ENCODE measurements around the gene KLHL34.

Gene KLHL34, protein sequence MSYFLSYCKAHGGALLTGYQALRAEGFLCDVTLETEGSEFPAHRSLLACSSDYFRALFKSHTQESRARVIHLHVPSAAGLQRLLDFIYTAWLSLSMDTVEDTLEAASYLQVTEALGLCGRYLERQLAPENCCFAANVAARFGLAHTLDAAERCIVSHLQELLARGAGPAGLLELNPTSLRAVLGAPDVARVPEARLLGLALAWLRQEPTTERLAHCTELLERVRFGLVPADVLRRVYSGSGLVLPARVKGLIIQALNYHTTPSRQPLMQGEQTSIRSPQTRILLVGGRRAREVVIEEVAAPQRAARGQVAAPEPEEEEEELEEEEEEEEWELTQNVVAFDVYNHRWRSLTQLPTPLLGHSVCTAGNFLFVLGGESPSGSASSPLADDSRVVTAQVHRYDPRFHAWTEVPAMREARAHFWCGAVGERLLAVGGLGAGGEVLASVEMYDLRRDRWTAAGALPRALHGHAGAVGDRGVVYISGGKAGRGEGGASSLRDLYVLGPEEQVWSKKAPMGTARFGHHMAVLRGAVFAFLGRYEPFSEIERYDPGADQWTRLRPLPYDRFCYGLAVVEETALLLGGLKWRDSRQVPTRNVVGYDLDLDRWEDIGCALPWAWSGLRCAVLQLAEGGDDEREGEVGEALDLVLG
- total RNA-seq = 0.91 to 2.1 reads per million in 2 experiments

DNA sequence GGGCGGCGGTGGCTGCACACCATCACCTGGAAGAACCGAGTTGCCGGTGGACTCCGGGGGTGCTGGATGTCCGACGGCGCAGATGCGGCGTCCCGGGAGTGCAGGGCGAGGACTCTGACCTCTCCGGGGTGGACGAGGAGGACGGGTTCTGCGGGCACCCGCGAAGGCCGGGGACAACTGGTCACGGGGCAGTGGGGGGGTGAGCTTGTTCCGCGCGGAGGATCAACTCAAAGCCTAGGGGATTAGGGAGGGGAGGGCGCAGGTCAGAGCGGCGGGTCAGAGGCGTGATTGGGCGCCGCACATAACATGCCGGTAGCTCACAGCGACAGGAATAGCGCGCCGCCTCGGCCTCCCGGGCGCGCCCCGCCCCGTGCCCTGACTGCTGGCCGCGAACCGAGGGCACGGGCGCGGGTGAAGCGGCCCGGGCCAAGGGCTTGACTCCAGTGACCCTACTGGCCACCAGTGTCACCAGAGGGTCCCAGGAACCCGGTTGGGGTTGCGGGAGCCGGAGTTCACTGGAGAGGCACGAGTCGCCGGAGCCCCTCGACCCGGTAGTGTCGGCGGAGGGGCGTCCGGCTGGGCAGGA lies at the start of gene KLHL34:
KLHL34 (minus strand) TSS at position 179 of the 586 bp plus-strand sequence. CDS start 542 bp downstream, outside the sequence.
- DNase-seq (ENCODE audit: low read depth) = no peak

DNA sequence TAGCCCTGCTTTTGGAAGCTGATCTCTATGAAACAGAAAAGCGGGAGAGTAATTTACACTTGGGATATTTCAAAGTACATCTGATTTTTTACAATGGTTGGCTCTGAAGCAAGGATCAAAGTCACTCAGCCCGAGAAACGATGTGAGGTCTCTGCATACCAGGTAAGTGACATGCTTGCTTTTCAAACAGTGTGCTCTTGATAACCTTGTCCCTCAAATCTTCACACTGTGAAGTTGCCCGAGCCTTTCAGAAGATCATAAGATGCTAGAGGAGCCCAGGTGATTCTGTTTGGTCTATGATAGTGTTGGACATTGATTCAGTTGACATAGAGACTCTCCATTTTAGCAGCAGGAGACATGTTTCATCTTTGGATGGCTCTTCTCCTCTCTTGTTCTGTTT lies 47.1 kb upstream of the KLHL34 start:
- no peak for DNase-seq (ENCODE audit: low read depth)

DNA sequence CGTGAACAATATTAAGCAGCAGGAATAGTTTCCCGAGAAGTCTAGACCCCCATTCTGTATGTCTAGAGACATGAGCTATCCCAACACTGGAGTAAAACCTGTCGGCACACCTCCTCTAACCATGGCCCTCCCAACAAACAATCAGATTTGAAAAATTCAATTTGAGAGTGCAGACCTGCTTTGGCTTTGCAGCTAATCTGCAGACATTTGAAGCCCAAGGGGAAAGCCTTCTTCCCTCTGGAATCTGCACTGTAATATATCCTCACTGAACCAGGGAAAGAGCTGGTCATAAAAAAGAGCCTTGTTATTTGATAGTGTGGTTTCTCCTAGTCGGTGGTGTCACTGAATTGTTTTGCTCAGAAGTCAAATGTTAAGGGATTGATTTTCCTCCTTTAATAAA lies 44.6 kb upstream of the KLHL34 start:
- no peak for DNase-seq (ENCODE audit: low read depth)

DNA sequence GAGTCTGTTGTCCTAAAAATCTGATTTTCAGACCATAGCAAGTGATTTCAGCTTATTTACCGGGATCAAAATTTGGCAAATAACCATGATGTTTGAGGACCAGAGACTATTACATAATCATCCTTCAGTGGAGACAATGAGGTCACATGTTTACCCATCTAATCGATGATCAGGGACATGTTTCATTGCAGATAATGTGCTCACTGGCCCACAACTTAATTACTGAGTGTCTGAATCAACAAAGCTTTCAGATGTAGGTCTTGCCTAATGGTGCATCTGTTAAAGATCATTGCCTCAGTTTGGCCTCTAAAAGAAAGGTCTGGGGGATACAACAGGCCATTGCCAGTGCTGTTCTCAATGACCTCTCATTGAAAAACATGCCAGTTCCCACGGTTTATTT lies 42.8 kb upstream of the KLHL34 start:
- DNase-seq (ENCODE audit: low read depth) = no peak

DNA sequence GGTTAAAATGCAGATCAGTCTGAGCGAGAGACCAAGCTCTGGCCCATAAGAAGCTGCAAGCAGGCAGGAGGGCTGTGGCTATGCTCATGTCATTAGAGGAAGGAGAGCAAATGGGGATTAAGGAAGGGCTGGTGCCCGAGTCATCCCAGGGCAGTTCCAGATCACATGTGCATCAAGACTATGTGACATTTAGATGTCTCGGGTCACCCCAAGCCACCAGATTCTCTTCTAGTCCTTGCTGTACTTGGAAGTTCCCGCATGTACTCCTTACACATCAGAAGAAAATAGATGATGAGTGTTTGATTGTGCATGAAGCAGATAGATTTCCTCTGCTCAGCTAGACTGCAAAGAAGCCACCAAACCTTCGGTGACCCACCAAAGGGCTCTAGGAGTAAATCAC lies 42.1 kb upstream of the KLHL34 start:
- DNase-seq (ENCODE audit: low read depth) = no peak

DNA sequence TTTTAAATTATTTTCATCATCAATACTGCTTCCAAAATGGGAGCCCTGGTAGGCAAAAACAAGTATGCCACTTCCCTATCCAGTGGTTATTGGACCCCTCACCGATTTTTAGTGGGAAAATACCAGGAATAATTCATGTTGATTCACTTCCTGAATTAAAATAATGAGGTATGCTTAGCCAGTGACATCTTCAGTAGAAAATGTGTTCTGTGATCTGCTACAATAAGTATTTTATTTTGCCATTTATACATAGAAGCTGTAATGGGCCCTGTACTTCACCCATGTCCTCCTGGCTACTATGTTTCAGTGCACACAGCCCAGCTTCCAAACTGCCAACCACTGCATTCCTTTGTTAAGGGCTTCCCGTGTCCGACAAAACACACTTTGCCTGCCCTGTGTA lies 41.0 kb upstream of the KLHL34 start:
- DNase-seq (ENCODE audit: low read depth) = no peak

DNA sequence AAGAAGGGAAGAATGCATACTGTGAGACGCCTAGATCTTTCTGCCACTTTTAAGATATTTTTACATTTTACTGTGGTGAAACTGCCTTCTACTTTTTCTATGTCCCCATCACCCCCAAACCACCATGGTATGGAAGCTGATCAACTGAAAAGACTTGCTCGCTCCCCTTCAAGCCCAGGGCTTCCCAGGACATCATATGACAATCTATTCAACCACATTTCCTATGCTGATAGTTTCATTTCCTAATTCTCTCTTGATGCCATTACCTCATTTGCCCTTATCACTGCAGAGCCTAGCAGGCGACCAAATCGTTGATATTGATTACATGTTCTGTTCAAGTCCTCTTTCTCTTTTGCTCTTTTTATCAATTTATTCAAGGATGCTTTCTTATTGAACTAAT lies 40.1 kb upstream of the KLHL34 start:
- DNase-seq (ENCODE audit: low read depth) = no peak

DNA sequence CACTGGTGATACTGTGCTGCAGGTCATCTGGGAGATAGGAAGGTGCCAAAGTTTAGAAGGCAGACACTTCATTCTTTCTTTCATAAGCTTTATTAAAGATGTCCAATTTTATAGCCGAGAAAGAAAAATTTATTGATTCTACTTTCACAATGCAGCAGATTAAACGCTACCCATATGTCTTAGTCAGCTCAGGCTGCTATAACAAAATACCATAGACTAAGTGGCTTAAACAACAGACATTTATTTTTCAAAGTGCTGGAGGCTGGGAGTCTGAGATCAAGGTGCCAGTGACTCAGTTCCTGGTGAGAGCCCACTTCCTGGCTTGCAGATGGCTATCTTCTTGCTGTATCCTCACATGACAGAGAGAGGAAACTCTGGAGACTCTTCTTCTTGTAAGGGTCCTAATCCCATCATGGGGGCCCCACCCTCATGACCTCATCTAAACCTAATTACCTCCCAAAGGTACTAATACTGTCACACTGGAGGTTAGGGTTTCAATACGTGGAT lies 33.4 kb upstream of the KLHL34 start:
- DNase-seq (ENCODE audit: low read depth) = no peak

DNA sequence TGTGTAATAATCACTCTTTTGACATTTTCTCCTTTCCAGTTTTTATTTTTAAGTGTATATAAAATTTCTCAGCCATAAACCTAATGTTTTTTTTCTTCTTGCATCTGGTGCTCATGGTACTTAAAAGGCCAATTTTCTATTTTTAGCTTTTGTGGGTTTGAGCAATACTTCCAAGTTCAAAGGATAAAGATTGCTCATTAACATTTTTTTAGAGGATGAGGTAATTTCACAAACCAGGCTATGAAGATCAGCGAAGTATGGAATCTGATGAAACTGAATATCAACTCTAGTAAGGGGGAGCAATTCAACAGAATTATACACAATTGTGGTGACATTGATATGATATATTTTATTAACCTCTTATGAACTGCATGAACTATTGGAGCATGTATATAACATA lies 25.8 kb upstream of the KLHL34 start:
- no peak for DNase-seq (ENCODE audit: low read depth)

DNA sequence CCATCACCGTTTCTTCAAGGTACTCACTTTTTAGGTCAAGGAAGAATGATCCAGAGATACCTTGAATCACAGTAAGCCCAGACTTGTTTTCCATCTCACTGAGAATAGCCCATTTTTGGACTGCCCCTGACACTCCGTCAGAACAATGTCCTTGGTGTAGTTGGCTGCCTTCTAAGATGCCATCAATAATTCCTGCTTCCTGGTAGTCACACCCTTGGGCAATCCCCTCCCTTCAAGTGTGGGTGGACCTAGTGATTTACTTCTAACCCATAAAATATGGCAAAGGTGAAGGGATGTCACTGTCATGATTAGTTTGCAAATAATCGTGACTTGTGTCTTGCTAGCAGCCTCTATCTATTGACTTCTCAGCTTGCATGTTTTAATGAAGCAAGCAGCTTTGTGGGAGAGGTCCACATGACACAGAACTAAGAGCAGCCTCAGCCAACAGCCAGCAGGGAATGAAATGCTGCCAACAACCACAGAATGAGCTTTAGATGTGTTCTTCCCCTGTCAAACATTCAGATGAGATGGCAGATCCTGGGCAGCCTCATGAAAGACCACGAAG lies 20.0 kb upstream of the KLHL34 start:
- no peak for DNase-seq (ENCODE audit: low read depth)

DNA sequence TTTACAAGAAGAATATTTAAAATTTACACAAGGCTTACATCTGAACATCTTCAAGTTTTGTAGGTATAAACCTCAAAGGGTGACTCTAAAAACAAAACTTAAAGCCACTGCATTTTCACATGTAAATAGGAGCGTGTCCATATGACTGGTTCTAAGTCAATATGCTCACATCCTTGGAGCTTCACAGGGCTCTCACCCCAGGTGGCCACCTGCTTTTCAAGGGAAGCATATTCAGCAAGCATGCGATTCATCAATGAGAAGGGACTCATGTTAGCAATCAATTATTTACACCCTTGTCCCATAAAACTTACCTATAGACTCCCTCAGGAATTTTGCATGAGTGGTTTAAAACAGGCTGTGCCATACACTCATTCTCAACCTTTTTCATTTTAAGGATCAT lies 17.8 kb upstream of the KLHL34 start:
- DNase-seq (ENCODE audit: low read depth) = no peak

DNA sequence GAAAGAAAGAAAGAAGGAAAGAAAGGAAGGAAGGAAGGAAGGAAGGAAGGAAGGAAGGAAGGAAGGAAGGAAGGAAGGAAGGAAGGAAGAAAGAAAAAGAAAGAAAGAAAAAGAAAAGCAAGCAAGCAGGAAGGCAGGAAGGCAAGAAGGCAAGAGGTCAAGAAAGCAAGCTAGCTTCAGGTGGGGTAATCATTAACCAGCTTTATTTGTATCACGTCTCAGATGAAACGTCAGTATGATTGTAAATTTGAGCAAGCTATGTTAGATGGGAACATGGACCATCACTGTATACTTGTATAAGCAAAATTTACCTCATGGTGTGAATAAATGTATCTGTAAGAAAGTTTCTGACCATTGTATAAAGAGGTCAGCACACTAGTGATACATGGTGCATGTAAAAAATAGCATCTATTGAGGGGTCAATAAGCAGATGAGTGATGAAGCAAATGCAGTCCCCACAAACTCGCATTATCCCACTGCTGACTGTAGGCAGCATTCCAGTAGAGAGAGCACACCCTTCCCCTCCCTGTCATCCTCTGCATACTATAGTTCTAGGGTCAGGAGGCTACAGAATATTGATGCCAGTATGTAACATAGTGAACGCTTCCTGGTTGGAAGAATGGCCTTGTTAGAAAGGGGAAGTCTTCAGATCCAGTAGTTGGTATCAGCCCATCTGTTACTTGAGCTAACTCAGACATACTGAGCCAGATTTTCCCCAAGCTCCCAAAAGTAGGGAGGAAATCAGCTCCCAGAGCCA lies 16.5 kb upstream of the KLHL34 start:
- no peak for DNase-seq (ENCODE audit: low read depth)

DNA sequence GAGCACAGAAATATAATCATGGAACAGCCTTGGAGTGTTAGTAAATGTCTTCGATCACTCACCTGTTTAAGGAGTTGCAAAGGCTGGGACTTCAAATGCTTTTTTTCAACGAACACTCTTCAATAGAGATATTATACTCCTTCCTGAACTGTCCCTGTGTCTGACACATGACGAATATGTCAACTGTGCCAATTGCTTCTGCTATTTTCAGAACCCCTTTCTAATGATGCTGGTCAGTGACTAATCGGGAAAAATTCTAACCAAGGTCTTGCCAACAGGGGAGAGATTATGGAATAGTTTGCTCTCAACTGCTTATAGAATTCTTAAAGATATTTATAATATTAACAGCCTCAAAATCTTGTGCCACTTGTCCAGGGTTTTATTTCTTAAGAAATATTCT lies 8.5 kb upstream of the KLHL34 start:
- no peak for DNase-seq (ENCODE audit: low read depth)

DNA sequence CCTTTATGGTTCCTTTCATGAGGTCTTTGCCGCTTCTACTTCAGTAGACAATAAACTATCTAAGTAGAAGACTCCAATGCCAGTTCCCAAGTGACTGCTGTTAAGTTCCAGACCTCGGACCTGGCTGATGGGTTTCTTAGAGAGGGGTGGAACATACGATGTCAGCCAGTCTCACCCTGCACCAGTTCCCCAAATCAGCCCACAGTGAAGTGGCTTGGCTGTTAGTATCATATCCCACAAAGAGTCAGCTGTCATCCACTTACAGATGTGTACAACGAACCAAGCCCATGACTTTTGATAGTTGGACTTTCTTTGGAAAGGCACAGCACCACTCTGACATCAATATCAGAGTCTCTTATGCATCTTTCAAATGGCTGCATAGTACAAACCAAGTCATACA lies 8.1 kb upstream of the KLHL34 start:
- no peak for DNase-seq (ENCODE audit: low read depth)

DNA sequence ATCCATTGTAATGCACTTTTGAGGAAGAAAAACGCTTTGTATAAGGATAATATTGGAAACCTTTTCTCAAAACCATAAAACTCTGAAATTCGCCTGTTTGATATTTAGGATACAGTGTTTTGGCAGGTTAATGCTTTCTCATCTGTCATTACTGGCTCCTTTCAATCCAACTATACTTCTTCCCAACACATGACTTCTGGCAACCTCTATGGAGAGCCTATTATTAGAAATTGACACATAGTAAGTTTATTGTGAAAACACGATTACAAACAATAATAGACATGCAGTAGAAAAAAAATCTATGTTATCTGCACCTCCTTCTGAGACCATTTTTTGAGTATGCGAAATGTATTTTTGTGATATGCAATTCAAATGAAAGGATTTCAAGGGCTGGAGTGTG lies 4.6 kb upstream of the KLHL34 start:
- DNase-seq (ENCODE audit: low read depth) = no peak

DNA sequence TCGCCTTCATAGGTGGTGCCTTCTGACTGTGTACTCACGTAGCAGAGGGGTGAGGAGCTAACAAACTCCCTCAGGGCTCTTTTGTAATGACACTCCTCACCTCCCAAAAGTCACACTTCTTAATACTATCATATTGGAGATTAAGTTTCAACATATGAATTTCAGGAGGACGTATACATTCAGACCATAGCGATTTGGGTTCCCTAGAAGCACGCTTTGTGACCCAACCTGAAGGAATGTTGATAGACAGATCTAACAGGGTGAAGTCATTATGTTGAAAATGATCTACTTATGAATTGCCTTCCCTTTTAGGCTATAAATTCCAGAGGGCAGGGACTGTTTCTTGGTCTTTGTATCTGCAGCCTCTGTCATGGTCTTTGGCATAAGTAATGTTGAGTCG lies 3.2 kb upstream of the KLHL34 start:
- no peak for DNase-seq (ENCODE audit: low read depth)

DNA sequence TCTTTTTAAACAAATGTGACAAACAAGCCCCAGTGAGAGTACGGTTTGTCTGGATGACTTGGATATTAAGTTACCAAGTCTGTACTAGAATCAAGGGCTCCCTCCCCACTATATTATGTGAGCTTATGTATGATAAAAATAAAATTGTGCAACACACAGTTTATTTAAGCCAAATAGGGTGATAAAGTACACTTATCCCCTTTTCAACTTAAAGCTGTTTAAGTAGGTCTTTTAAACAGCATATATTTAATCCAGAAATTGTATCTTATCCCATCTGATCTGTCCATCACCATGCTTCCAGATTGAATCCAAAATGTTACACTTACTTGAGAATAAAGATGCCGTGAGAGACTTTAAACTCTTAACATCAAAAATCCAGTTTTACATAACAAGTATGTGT lies 2.0 kb upstream of the KLHL34 start:
- DNase-seq (ENCODE audit: low read depth) = no peak

DNA sequence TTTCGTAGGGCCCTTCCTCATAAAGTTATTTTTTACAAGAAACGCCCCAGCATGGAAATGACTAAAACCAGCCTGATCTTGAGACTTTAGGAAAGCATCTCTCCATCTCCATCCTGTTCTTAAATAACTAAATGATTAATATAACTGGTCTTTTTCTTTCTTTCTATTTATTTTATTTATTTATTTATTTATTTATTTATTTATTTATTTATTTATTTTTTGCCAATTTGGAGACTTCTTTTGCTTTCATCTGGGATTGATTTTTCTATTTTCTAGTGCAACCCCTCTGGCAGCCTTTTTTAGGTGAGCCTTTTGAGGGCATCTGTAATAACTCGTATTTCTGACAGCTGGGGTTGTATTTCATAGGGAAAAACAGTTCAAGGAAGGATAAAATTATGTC lies 1.2 kb upstream of the KLHL34 start:
- no peak for DNase-seq (ENCODE audit: low read depth)

DNA sequence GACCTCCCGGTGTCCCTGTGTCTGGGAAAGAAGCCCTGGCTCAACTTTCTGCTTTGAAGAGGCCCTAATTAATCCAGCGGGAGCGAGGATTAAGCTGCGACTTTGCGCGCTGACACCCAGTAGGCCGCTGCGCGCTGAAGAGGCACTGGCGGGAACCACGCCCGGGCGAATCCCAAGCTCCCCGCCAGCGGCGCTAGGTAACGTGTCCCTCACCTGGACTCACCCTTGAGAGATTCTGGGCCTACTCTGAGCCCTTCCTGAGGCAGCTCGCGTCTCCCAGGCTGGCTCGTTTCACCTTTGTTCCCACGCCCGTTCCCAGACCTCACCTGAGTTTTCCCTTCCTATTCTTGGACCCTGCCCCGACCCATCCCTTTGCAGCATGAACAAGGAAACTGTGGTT lies 616 bp upstream of the KLHL34 start:
- DNase-seq (ENCODE audit: low read depth) = no peak

DNA sequence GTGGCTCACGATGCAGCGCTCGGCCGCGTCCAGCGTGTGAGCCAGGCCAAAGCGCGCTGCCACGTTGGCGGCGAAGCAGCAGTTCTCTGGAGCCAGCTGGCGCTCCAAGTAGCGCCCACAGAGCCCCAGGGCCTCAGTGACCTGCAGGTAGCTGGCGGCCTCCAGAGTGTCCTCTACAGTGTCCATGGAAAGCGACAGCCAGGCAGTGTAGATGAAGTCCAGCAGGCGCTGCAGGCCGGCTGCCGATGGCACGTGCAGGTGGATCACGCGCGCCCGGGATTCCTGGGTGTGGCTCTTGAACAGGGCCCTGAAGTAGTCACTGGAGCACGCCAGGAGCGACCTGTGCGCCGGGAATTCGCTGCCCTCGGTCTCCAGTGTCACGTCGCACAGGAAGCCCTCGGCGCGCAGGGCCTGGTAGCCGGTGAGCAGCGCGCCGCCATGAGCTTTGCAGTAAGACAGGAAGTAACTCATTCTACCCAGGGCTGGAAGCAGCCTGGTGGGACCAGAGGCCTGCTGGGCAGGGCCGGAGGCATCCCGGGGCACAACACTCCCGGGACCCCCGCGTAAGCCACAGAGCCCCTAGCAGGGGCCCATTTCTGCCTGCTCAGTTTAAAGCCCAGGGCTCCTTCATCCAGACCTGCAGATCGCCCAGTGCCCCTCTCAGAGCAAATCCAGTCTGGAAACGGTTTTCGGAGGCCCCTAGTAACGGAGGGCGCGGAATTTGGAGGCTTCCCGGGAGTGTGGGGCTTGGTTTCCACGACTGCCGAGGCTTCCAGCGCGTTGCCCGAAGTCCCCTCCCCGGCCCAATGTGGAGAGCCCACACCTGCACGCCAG lies 595 bp downstream of the KLHL34 start:
- DNase-seq (ENCODE audit: low read depth) = no peak
